ENCODE results near the gene EML4. TPM values are rescaled to one million over a fixed set of nuclear protein-coding genes. Genes with fewer than 3 reads are reported as not detected.

EML4 gene
- total and polyA plus RNA-seq, 7 experiments from 2014 or later: 64.9 to 167 (median 141) TPM

- Histone ChIP-seq H3K27me3 (ENCODE audit: control insufficient read depth in 2 of 2, insufficient read depth in 2 of 2, low read length in 2 of 2) (no peaks in the 10 kb centered on the region), H3K9me3 (ENCODE audit: control insufficient read depth in 2 of 3, low read length in 3 of 3) (no peaks in the 10 kb centered on the region), H3K4me1 (ENCODE audit: control insufficient read depth in 2 of 2, insufficient read depth in 2 of 2, low read length in 2 of 2) (peaks cover 20 to 25% of the 10 kb centered on the region in 2 donors), H3K36me3 (ENCODE audit: control insufficient read depth in 2 of 3, insufficient read depth in 3 of 3, low read length in 3 of 3) (no peaks in the 10 kb centered on the region), H3K4me3 (ENCODE audit: low read length) (no peak overlapping the region), H3K27ac (ENCODE audit: low read depth, low read length) (no peak overlapping the region)
- peaks cover 30 to 92% (median 83%) of the 10 kb centered on the region in 7 donors for H3K4me1 Mint-ChIP-seq
- ATAC-seq (no peak), DNase-seq (no peak)
- H3K36me3 Mint-ChIP-seq: peaks cover 0 to 7% (median 5%) of the 10 kb centered on the region in 5 donors
- CTCF ChIA-PET: interaction anchor here (1.6 kb wide), 1 partner anchor 139 kb away, joined by 5 read pairs; no protein-coding TSS in a partner anchor
- intact Hi-C loops (cut with micrococcal nuclease): loop anchor here in 1 of 2 donors (2.0 kb wide), 2 partner anchors 16 to 396 kb away; no protein-coding TSS in a partner anchor
- H3K27me3 Mint-ChIP-seq: no peaks in the 10 kb centered on the region
- POLR2A ChIA-PET: no interaction called here
- peak overlapping the region in 6 of 9 donors; percentile 18 to 82 (median 38) for H3K27ac Mint-ChIP-seq
- no peaks in the 10 kb centered on the region for H3K9me3 Mint-ChIP-seq
- H3K4me3 Mint-ChIP-seq: peak overlapping the region in 3 of 10 donors; percentile 13 to 20 (median 15)
Observed at GRCh38 chr2:42236911-42237310, 67.8 kb downstream of the EML4 start.

GRCh38 chr2:42238644-42239288 lies 69.6 kb downstream of the EML4 start:
- no peaks in the 10 kb centered on the region for H3K27me3 ChIP-seq (ENCODE audit: control insufficient read depth in 2 of 2, insufficient read depth in 2 of 2, low read length in 2 of 2)
- POLR2A ChIA-PET: interaction anchor here (0.6 kb wide), 1 partner anchor 60 kb away, joined by 4 read pairs; no protein-coding TSS in a partner anchor
- DNase-seq (peak in 6 of 9 donors; percentile 22 to 42 (median 30)), ATAC-seq (peak; percentile 75)
- H3K27ac ChIP-seq (ENCODE audit: low read depth, low read length): no peak overlapping the region
- no peaks in the 10 kb centered on the region for H3K9me3 ChIP-seq (ENCODE audit: control insufficient read depth in 2 of 3, low read length in 3 of 3)
- H3K36me3 ChIP-seq (ENCODE audit: control insufficient read depth in 2 of 3, insufficient read depth in 3 of 3, low read length in 3 of 3): no peaks in the 10 kb centered on the region
- Mint-ChIP-seq H3K9me3 (no peaks in the 10 kb centered on the region), H3K36me3 (peaks cover 0 to 7% (median 5%) of the 10 kb centered on the region in 5 donors), H3K27me3 (no peaks in the 10 kb centered on the region), H3K4me1 (peaks cover 28 to 97% (median 89%) of the 10 kb centered on the region in 7 donors), H3K4me3 (peak overlapping the region in 1 of 10 donors; percentile 9), H3K27ac (peak overlapping the region in 2 of 9 donors; percentile 43 to 65)
- no peak overlapping the region for H3K4me3 ChIP-seq (ENCODE audit: low read length)
- intact Hi-C loops (cut with micrococcal nuclease): loop anchor here (1.0 to 2.0 kb wide), 4 partner anchors 11 to 369 kb away; no protein-coding TSS in a partner anchor
- CTCF ChIA-PET: interaction anchor here (0.6 to 2.3 kb wide), 7 partner anchors 9 to 584 kb away, joined by 3 to 6 read pairs (median 3); no protein-coding TSS in a partner anchor
- H3K4me1 ChIP-seq (ENCODE audit: control insufficient read depth in 2 of 2, insufficient read depth in 2 of 2, low read length in 2 of 2): peaks cover 32 to 33% of the 10 kb centered on the region in 2 donors

- Histone ChIP-seq H3K36me3 (ENCODE audit: control insufficient read depth in 2 of 3, insufficient read depth in 3 of 3, low read length in 3 of 3) (no peaks in the 10 kb centered on the region), H3K9me3 (ENCODE audit: control insufficient read depth in 2 of 3, low read length in 3 of 3) (no peaks in the 10 kb centered on the region), H3K4me3 (ENCODE audit: low read length) (no peak overlapping the region), H3K4me1 (ENCODE audit: control insufficient read depth in 2 of 2, insufficient read depth in 2 of 2, low read length in 2 of 2) (peaks cover 33% of the 10 kb centered on the region in 2 donors), H3K27me3 (ENCODE audit: control insufficient read depth in 2 of 2, insufficient read depth in 2 of 2, low read length in 2 of 2) (no peaks in the 10 kb centered on the region), H3K27ac (ENCODE audit: low read depth, low read length) (no peak overlapping the region)
- intact Hi-C loops (cut with micrococcal nuclease): loop anchor here in 1 of 2 donors (2.0 kb wide), 1 partner anchor 42 kb away; no protein-coding TSS in a partner anchor
- POLR2A ChIA-PET: interaction anchor here (0.6 to 1.3 kb wide), 3 partner anchors 61 to 145 kb away, joined by 3 to 5 read pairs (median 4); no protein-coding TSS in a partner anchor
- no peaks in the 10 kb centered on the region for H3K27me3 Mint-ChIP-seq
- H3K36me3 Mint-ChIP-seq: peaks cover 0 to 8% (median 5%) of the 10 kb centered on the region in 5 donors
- no peaks in the 10 kb centered on the region for H3K9me3 Mint-ChIP-seq
- H3K4me1 Mint-ChIP-seq: peaks cover 25 to 95% (median 87%) of the 10 kb centered on the region in 7 donors
- H3K4me3 Mint-ChIP-seq: peak overlapping the region in 2 of 10 donors; percentile 11 to 33
- ATAC-seq (no peak), DNase-seq (no peak)
- H3K27ac Mint-ChIP-seq: peak overlapping the region in 6 of 9 donors; percentile 8 to 66 (median 48)
- CTCF ChIA-PET: interaction anchor here (0.9 to 2.3 kb wide), 2 partner anchors 143 to 148 kb away, joined by 3 to 6 read pairs; no protein-coding TSS in a partner anchor
Observed at GRCh38 chr2:42239289-42239661, 70.1 kb downstream of the EML4 start.

- Mint-ChIP-seq H3K36me3 (peaks cover 0 to 13% (median 5%) of the 10 kb centered on the region in 5 donors), H3K27ac (peak overlapping the region in 7 of 9 donors; percentile 8 to 65 (median 38)), H3K4me3 (peak overlapping the region in 1 of 10 donors; percentile 33), H3K9me3 (no peaks in the 10 kb centered on the region), H3K27me3 (no peaks in the 10 kb centered on the region), H3K4me1 (peaks cover 28 to 96% (median 87%) of the 10 kb centered on the region in 7 donors)
- intact Hi-C loops (cut with micrococcal nuclease): loop anchor here in 1 of 2 donors (2.0 kb wide), 1 partner anchor 43 kb away; no protein-coding TSS in a partner anchor
- H3K9me3 ChIP-seq (ENCODE audit: control insufficient read depth in 2 of 3, low read length in 3 of 3): no peaks in the 10 kb centered on the region
- H3K4me1 ChIP-seq (ENCODE audit: control insufficient read depth in 2 of 2, insufficient read depth in 2 of 2, low read length in 2 of 2): peaks cover 33 to 36% of the 10 kb centered on the region in 2 donors
- no peaks in the 10 kb centered on the region for H3K27me3 ChIP-seq (ENCODE audit: control insufficient read depth in 2 of 2, insufficient read depth in 2 of 2, low read length in 2 of 2)
- H3K4me3 ChIP-seq (ENCODE audit: low read length): no peak overlapping the region
- ChIA-PET POLR2A (interaction anchor here (0.6 to 1.3 kb wide), 4 partner anchors 61 to 145 kb away, joined by 3 to 5 read pairs (median 4); no protein-coding TSS in a partner anchor), CTCF (interaction anchor here (0.9 to 2.3 kb wide), 2 partner anchors 144 to 148 kb away, joined by 3 to 6 read pairs; no protein-coding TSS in a partner anchor)
- H3K27ac ChIP-seq (ENCODE audit: low read depth, low read length): no peak overlapping the region
- no peak for ATAC-seq
- no peak for DNase-seq
- H3K36me3 ChIP-seq (ENCODE audit: control insufficient read depth in 2 of 3, insufficient read depth in 3 of 3, low read length in 3 of 3): no peaks in the 10 kb centered on the region
Observed at GRCh38 chr2:42239811-42240210, 70.7 kb downstream of the EML4 start.

- ATAC-seq: no peak
- H3K4me3 ChIP-seq (ENCODE audit: low read length): no peak overlapping the region
- ChIA-PET CTCF (interaction anchor here (0.7 to 1.1 kb wide), 3 partner anchors 13 to 146 kb away, joined by 3 to 4 read pairs (median 4); no protein-coding TSS in a partner anchor), POLR2A (interaction anchor here (0.5 to 1.0 kb wide), 3 partner anchors 8 to 142 kb away, joined by 3 to 4 read pairs (median 3); no protein-coding TSS in a partner anchor)
- peaks cover 0 to 8% (median 0%) of the 10 kb centered on the region in 3 experiments for H3K36me3 ChIP-seq (ENCODE audit: control insufficient read depth in 2 of 3, insufficient read depth in 3 of 3, low read length in 3 of 3)
- no peak for DNase-seq
- Mint-ChIP-seq H3K4me1 (peaks cover 22 to 85% (median 84%) of the 10 kb centered on the region in 7 donors), H3K27ac (peak overlapping the region in 6 of 9 donors; percentile 1 to 66 (median 48)), H3K9me3 (no peaks in the 10 kb centered on the region), H3K4me3 (peak overlapping the region in 2 of 10 donors; percentile 3 to 26), H3K27me3 (no peaks in the 10 kb centered on the region), H3K36me3 (peaks cover 5 to 18% (median 13%) of the 10 kb centered on the region in 5 donors)
- H3K27ac ChIP-seq (ENCODE audit: low read depth, low read length): no peak overlapping the region
- no peaks in the 10 kb centered on the region for H3K9me3 ChIP-seq (ENCODE audit: control insufficient read depth in 2 of 3, low read length in 3 of 3)
- intact Hi-C loops (cut with micrococcal nuclease): no loop called here
- peaks cover 31 to 36% of the 10 kb centered on the region in 2 donors for H3K4me1 ChIP-seq (ENCODE audit: control insufficient read depth in 2 of 2, insufficient read depth in 2 of 2, low read length in 2 of 2)
- H3K27me3 ChIP-seq (ENCODE audit: control insufficient read depth in 2 of 2, insufficient read depth in 2 of 2, low read length in 2 of 2): no peaks in the 10 kb centered on the region
Observed at GRCh38 chr2:42241517-42241916, 72.4 kb downstream of the EML4 start.

GRCh38 chr2:42243297-42243696 lies 74.1 kb downstream of the EML4 start:
- ChIA-PET CTCF (no interaction called here), POLR2A (interaction anchor here (1.4 kb wide), 1 partner anchor 13 kb away, joined by 5 read pairs; no protein-coding TSS in a partner anchor)
- Histone ChIP-seq H3K9me3 (ENCODE audit: control insufficient read depth in 2 of 3, low read length in 3 of 3) (no peaks in the 10 kb centered on the region), H3K27me3 (ENCODE audit: control insufficient read depth in 2 of 2, insufficient read depth in 2 of 2, low read length in 2 of 2) (no peaks in the 10 kb centered on the region), H3K36me3 (ENCODE audit: control insufficient read depth in 2 of 3, insufficient read depth in 3 of 3, low read length in 3 of 3) (peaks cover 0 to 11% (median 5%) of the 10 kb centered on the region in 3 experiments), H3K4me1 (ENCODE audit: control insufficient read depth in 2 of 2, insufficient read depth in 2 of 2, low read length in 2 of 2) (peaks cover 29 to 33% of the 10 kb centered on the region in 2 donors), H3K27ac (ENCODE audit: low read depth, low read length) (no peak overlapping the region), H3K4me3 (ENCODE audit: low read length) (no peak overlapping the region)
- peaks cover 10 to 21% (median 17%) of the 10 kb centered on the region in 5 donors for H3K36me3 Mint-ChIP-seq
- peak overlapping the region in 7 of 9 donors; percentile 2 to 66 (median 18) for H3K27ac Mint-ChIP-seq
- H3K4me3 Mint-ChIP-seq: no peak overlapping the region
- no peaks in the 10 kb centered on the region for H3K27me3 Mint-ChIP-seq
- intact Hi-C loops (cut with micrococcal nuclease): no loop called here
- DNase-seq: no peak
- H3K9me3 Mint-ChIP-seq: no peaks in the 10 kb centered on the region
- H3K4me1 Mint-ChIP-seq: peaks cover 20 to 79% (median 77%) of the 10 kb centered on the region in 7 donors
- ATAC-seq: no peak
